ENCODE measurements around the gene SORCS1. TPM values are rescaled to one million over a fixed set of nuclear protein-coding genes. Genes with fewer than 3 reads are reported as not detected.

The SORCS1 gene
- total RNA-seq, 1 donor from 2014 or later, result 13.6 TPM

GRCh38 chr10:106913348-106913747 lies 251.2 kb downstream of the SORCS1 start:
- DNase-seq (ENCODE audit: low spot score, unreplicated experiment), result no peak
- H3K9me3 Mint-ChIP-seq (ENCODE audit: low read depth), result no peaks in the 10 kb centered on the region
- peaks cover 7% of the 10 kb centered on the region for H3K4me1 Mint-ChIP-seq (ENCODE audit: low read depth)
- no peak overlapping the region for H3K4me3 Mint-ChIP-seq (ENCODE audit: low read depth)
- H3K27ac Mint-ChIP-seq, result no peak overlapping the region
- TF ChIP-seq CTCF (IDR thresholded peaks at IDR 0.05; ENCODE audit: unreplicated experiment), result no peak
- no peaks in the 10 kb centered on the region for H3K36me3 Mint-ChIP-seq (ENCODE audit: insufficient read depth)
- no peaks in the 10 kb centered on the region for H3K27me3 Mint-ChIP-seq

- no peak for TF ChIP-seq CTCF (IDR thresholded peaks at IDR 0.05; ENCODE audit: unreplicated experiment)
- DNase-seq (ENCODE audit: low spot score, unreplicated experiment), result no peak
Measured at GRCh38 chr10:106911096-106911495, 253.4 kb downstream of the SORCS1 start.

GRCh38 chr10:106910666-106911065 lies 253.8 kb downstream of the SORCS1 start:
- TF ChIP-seq CTCF (IDR thresholded peaks at IDR 0.05; ENCODE audit: unreplicated experiment), result no peak
- no peaks in the 10 kb centered on the region for H3K9me3 Mint-ChIP-seq (ENCODE audit: low read depth)
- H3K4me3 Mint-ChIP-seq (ENCODE audit: low read depth), result no peak overlapping the region
- no peaks in the 10 kb centered on the region for H3K27me3 Mint-ChIP-seq
- no peaks in the 10 kb centered on the region for H3K36me3 Mint-ChIP-seq (ENCODE audit: insufficient read depth)
- DNase-seq (ENCODE audit: low spot score, unreplicated experiment), result no peak
- H3K4me1 Mint-ChIP-seq (ENCODE audit: low read depth), result peaks cover 7% of the 10 kb centered on the region
- no peak overlapping the region for H3K27ac Mint-ChIP-seq

More at GRCh38 chr10:106911096-106911495, 253.4 kb downstream of the SORCS1 start:
- H3K9me3 Mint-ChIP-seq (ENCODE audit: low read depth), result no peaks in the 10 kb centered on the region
- H3K27ac Mint-ChIP-seq, result no peak overlapping the region
- no peaks in the 10 kb centered on the region for H3K27me3 Mint-ChIP-seq
- H3K36me3 Mint-ChIP-seq (ENCODE audit: insufficient read depth), result no peaks in the 10 kb centered on the region
- no peak overlapping the region for H3K4me3 Mint-ChIP-seq (ENCODE audit: low read depth)
- peaks cover 7% of the 10 kb centered on the region for H3K4me1 Mint-ChIP-seq (ENCODE audit: low read depth)

- no peak overlapping the region for H3K27ac Mint-ChIP-seq
- no peak overlapping the region for H3K4me3 Mint-ChIP-seq (ENCODE audit: low read depth)
- H3K36me3 Mint-ChIP-seq (ENCODE audit: insufficient read depth), result no peaks in the 10 kb centered on the region
- no peaks in the 10 kb centered on the region for H3K27me3 Mint-ChIP-seq
- no peak for TF ChIP-seq CTCF (IDR thresholded peaks at IDR 0.05; ENCODE audit: unreplicated experiment)
- DNase-seq (ENCODE audit: low spot score, unreplicated experiment), result no peak
- peaks cover 7% of the 10 kb centered on the region for H3K4me1 Mint-ChIP-seq (ENCODE audit: low read depth)
- H3K9me3 Mint-ChIP-seq (ENCODE audit: low read depth), result no peaks in the 10 kb centered on the region
Measured at GRCh38 chr10:106908225-106908624, 256.3 kb downstream of the SORCS1 start.

- Mint-ChIP-seq H3K36me3 (ENCODE audit: insufficient read depth) (no peaks in the 10 kb centered on the region), H3K4me1 (ENCODE audit: low read depth) (peaks cover 2% of the 10 kb centered on the region), H3K9me3 (ENCODE audit: low read depth) (no peaks in the 10 kb centered on the region), H3K4me3 (ENCODE audit: low read depth) (no peak overlapping the region), H3K27ac (no peak overlapping the region), H3K27me3 (no peaks in the 10 kb centered on the region)
- DNase-seq (ENCODE audit: low spot score, unreplicated experiment), result no peak
- TF ChIP-seq CTCF (IDR thresholded peaks at IDR 0.05; ENCODE audit: unreplicated experiment), result no peak
Measured at GRCh38 chr10:106904209-106904608, 260.3 kb downstream of the SORCS1 start.
